ENCODE data around the gene C16orf89.

DNA sequence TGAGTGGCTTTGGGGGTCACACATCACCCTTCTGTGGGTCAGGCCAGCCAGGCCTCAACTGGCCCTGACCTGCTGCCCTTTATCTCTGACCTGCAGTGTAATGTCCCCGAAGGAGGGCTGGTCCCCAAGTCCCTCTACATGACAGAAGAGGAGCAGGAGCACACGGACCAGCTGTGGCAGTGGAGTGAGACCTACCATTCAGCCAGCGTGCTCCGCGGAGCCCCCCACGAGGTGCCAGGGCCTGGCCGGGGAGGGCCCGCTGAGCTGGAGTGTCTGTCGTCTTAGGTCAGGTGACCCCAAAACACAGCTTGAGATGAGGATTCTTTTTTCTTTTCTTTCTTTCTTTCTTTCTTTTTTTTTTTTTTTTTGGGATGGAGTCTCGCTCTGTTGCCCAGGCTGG, 58.5 kb downstream of the C16orf89 start:
- TF ChIP-seq, protein P1, sequence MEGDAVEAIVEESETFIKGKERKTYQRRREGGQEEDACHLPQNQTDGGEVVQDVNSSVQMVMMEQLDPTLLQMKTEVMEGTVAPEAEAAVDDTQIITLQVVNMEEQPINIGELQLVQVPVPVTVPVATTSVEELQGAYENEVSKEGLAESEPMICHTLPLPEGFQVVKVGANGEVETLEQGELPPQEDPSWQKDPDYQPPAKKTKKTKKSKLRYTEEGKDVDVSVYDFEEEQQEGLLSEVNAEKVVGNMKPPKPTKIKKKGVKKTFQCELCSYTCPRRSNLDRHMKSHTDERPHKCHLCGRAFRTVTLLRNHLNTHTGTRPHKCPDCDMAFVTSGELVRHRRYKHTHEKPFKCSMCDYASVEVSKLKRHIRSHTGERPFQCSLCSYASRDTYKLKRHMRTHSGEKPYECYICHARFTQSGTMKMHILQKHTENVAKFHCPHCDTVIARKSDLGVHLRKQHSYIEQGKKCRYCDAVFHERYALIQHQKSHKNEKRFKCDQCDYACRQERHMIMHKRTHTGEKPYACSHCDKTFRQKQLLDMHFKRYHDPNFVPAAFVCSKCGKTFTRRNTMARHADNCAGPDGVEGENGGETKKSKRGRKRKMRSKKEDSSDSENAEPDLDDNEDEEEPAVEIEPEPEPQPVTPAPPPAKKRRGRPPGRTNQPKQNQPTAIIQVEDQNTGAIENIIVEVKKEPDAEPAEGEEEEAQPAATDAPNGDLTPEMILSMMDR (IDR thresholded peaks at IDR 0.05; ENCODE audit: insufficient read depth, low read length), result no peak
- TF ChIP-seq SPI1 (IDR thresholded peaks at IDR 0.05; ENCODE audit: borderline replicate concordance, low read depth) (no peak), GABPA (IDR thresholded peaks at IDR 0.05; ENCODE audit: low read depth) (no peak), POLR2AphosphoS5 (IDR thresholded peaks at IDR 0.05; ENCODE audit: low read depth) (no peak)
- TF ChIP-seq, protein P2, sequence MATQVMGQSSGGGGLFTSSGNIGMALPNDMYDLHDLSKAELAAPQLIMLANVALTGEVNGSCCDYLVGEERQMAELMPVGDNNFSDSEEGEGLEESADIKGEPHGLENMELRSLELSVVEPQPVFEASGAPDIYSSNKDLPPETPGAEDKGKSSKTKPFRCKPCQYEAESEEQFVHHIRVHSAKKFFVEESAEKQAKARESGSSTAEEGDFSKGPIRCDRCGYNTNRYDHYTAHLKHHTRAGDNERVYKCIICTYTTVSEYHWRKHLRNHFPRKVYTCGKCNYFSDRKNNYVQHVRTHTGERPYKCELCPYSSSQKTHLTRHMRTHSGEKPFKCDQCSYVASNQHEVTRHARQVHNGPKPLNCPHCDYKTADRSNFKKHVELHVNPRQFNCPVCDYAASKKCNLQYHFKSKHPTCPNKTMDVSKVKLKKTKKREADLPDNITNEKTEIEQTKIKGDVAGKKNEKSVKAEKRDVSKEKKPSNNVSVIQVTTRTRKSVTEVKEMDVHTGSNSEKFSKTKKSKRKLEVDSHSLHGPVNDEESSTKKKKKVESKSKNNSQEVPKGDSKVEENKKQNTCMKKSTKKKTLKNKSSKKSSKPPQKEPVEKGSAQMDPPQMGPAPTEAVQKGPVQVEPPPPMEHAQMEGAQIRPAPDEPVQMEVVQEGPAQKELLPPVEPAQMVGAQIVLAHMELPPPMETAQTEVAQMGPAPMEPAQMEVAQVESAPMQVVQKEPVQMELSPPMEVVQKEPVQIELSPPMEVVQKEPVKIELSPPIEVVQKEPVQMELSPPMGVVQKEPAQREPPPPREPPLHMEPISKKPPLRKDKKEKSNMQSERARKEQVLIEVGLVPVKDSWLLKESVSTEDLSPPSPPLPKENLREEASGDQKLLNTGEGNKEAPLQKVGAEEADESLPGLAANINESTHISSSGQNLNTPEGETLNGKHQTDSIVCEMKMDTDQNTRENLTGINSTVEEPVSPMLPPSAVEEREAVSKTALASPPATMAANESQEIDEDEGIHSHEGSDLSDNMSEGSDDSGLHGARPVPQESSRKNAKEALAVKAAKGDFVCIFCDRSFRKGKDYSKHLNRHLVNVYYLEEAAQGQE (IDR thresholded peaks at IDR 0.05; ENCODE audit: insufficient replicate concordance, low read depth), result no peak
